Upper lobe of left lung (tissue), 4 donors: ENCODE measurements around the gene GOLGA3.

Experiments used
- POLR2A ChIP-seq, 4 donors: fragments of 450-650 bp; IDR thresholded peaks; one replicate each; pipeline ENCODE4 v1.5.1; 2016 to 2017; ENCODE audit warnings: antibody characterized with exemption in 4 of 4, mild to moderate bottlenecking in 2 of 4
- POLR2AphosphoS5 ChIP-seq, 2 donors: sonication (generic); formaldehyde crosslinking; IDR thresholded peaks; one replicate each; pipeline ENCODE4 v1.5.1; 2017; ENCODE audit warnings: antibody characterized with exemption in 2 of 2

GRCh38 chr12:132874175-132874574 is 45.5 kb upstream of the GOLGA3 start:
- no peak for TF ChIP-seq POLR2A (IDR thresholded peaks at IDR 0.05)
- no peak for TF ChIP-seq POLR2AphosphoS5 (IDR thresholded peaks at IDR 0.05)
